H1 (cell line): ENCODE measurements around the gene BMP4. TPM values are rescaled to one million over a fixed set of nuclear protein-coding genes. Genes with fewer than 3 reads are reported as not detected.

Experiments used
- ATF2 ChIP-seq: IDR thresholded peaks from 2 replicates; pipeline ENCODE4 v1.6.1; 2012; ENCODE audit warnings: low read length, inconsistent platforms
- FOSL1 ChIP-seq: IDR thresholded peaks from 2 replicates; pipeline ENCODE4 v1.6.1; 2011; ENCODE audit warnings: mild to moderate bottlenecking, low read depth, low read length, moderate library complexity; ENCODE audit not compliant: insufficient read depth
- KDM4A ChIP-seq: IDR thresholded peaks from one replicate; pipeline ENCODE4 v1.7.1; 2012; ENCODE audit warnings: low read depth, mild to moderate bottlenecking, moderate library complexity, low read length, inconsistent platforms; ENCODE audit not compliant: severe bottlenecking
- POLR2AphosphoS5 ChIP-seq: IDR thresholded peaks from 2 replicates; pipeline ENCODE4 v1.6.1; 2011; ENCODE audit warnings: low read depth, low read length
- RAD21 ChIP-seq, 2 experiments: IDR thresholded peaks in 1 of 2; conservative IDR thresholded peaks in 1 of 2; 2 replicates each; pipeline ENCODE4 v1.6.1; 2011; ENCODE audit warnings: low read depth in 2 of 2, low read length in 2 of 2, improper control_type of control experiment in 1 of 2, inconsistent platforms in 1 of 2, mild to moderate bottlenecking in 1 of 2, moderate library complexity in 1 of 2
- YY1 ChIP-seq: IDR thresholded peaks from 2 replicates; pipeline ENCODE4 v1.6.1; 2011; ENCODE audit warnings: low read depth, mild to moderate bottlenecking, low read length
- polyA plus RNA-seq, 7 experiments: library from polyadenylated mRNA; depleted of rRNA in 3 of 7; stranded (reverse) in 5 of 7; unstranded in 2 of 7; fragments of >200 nt in 5 of 7; fragments of 200-250 nt in 2 of 7; gene quantifications; 1 replicate in 5 of 7; 2 replicates in 1 of 7; 4 replicates in 1 of 7; pipeline versions ENCODE4 v1.2.1 to v1.2.3, GENCODE V29; 2011 to 2013; ENCODE audit warnings: missing spikeins in 2 of 7, mixed read lengths in 2 of 7
- total RNA-seq: library from RNA; stranded (reverse); fragmentation: NEBNext Ultra II Directional; extraction: Animal tissue kit (Norgen Biotek cat#: 25700); gene quantifications from 2 replicates; pipeline ENCODE4 v1.2.1, GENCODE V29; 2021

BMP4 gene
- total and polyA plus RNA-seq, 2 of the 8 experiments (the other 6 are each of a cell fraction or from before 2014, with no cell fraction given), result 2.3 to 5.4 TPM

- TF ChIP-seq ATF2, result no peak
- TF ChIP-seq KDM4A, result no peak
- no peak for TF ChIP-seq FOSL1
- TF ChIP-seq YY1, result no peak
- TF ChIP-seq RAD21 (IDR thresholded peaks at IDR 0.05 in 1 of 2, conservative IDR thresholded peaks at IDR 0.05 in 1 of 2; ENCODE audit: low read depth in 2 of 2, low read length in 2 of 2), result no peak
- no peak for TF ChIP-seq POLR2AphosphoS5
These were observed 2.0 kb upstream of the BMP4 start (continued) for GRCh38 chr14:53958628-53959027.
